ENCODE measurements around the gene FKBP6. TPM values are rescaled to one million over a fixed set of nuclear protein-coding genes. Genes with fewer than 3 reads are reported as not detected.

Gene FKBP6
- total and polyA plus RNA-seq, 9 of the 15 experiments (the other 6 are each of a cell fraction or from before 2014, with no cell fraction given): not detected

DNA sequence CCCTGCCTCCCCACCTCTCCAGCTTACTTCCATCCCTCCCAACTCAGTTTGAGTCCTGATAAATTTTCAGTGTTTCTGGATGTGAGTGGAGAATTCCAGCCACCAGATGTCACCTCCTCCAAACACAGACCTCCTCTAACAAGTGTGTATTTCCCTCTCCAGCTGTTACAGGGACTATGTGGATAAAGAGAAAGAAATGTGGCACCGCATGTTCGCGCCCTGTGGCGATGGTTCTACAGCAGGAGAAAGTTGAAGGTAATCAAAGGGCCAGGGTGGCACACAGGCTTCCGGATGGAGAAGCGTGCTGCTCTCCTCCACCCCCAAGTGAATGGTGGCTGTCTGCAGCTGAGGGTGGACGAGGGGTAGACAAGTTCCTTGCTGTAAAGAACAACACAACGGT, 14.7 kb downstream of the FKBP6 start (continued):
- TF ChIP-seq EWSR1 (IDR thresholded peaks at IDR 0.05; ENCODE audit: borderline replicate concordance, low read depth, partially characterized antibody) (no peak), PCBP2 (IDR thresholded peaks at IDR 0.05; ENCODE audit: low read depth, low read length, poor library complexity, severe bottlenecking) (no peak), HDAC1 (IDR thresholded peaks at IDR 0.05) (no peak), NELFE (IDR thresholded peaks at IDR 0.05; ENCODE audit: insufficient read depth, insufficient read length) (no peak), TGIF2 (CRISPR knock-in tag; IDR thresholded peaks at IDR 0.05) (no peak), ZNF316 (IDR thresholded peaks at IDR 0.05) (no peak)
- TF ChIP-seq, protein P1, sequence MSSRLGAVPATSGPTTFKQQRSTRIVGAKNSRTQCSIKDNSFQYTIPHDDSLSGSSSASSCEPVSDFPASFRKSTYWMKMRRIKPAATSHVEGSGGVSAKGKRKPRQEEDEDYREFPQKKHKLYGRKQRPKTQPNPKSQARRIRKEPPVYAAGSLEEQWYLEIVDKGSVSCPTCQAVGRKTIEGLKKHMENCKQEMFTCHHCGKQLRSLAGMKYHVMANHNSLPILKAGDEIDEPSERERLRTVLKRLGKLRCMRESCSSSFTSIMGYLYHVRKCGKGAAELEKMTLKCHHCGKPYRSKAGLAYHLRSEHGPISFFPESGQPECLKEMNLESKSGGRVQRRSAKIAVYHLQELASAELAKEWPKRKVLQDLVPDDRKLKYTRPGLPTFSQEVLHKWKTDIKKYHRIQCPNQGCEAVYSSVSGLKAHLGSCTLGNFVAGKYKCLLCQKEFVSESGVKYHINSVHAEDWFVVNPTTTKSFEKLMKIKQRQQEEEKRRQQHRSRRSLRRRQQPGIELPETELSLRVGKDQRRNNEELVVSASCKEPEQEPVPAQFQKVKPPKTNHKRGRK (tag; IDR thresholded peaks at IDR 0.05): no peak

DNA sequence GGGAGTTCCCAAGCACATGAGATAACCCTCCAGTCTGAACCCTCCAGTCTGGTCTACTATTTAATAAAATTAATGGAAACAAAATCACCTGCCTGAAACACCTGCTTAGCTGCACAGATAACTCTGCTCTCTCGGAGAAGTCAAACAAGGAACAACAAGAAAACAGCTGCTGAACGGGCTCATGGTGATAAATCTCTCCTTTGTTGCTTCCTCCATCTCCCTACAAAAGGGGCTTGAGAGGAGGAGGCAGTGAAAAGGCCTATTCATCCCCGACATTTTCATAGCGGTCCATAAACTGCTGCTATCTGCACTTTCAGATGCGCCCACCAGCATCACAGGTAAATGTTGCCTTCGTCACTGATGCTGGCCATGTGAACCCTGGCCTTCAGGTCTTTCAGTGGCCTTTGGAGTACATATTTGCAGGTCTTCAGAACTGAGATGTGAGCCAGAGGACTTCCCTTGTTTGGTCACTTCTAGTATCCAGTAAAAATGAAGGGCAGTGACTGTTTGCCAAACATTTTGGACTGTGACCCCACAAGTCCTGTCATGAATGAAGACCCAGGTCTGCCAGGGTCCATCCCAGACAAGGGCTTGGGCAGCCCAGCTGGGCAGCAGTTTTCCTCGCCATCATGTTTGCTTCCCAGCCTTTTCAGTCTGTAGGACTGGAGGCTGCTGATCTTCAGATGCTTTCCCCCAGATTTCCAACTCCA, 15.9 kb downstream of the FKBP6 start:
- FAIRE-seq: no peak
- in situ Hi-C loops (cut with MboI): no loop called here
- ChIA-PET POLR2A (interaction anchor here (0.7 kb wide), 1 partner anchor 639 kb away, joined by 4 read pairs; no protein-coding TSS in a partner anchor), CTCF (ENCODE audit: low intra/inter-chr PET ratio) (interaction anchor here (1.5 kb wide), 1 partner anchor 108 kb away, joined by 4 read pairs; no protein-coding TSS in a partner anchor)
- Histone ChIP-seq H3K9me1 (ENCODE audit: control insufficient read depth, insufficient read depth, low read length) (no peaks in the 10 kb centered on the region), H3K9me3 (replicated peaks; ENCODE audit: control insufficient read depth, insufficient read depth, low read depth, low read length) (no peaks in the 10 kb centered on the region), H2AFZ (ENCODE audit: low read depth, low read length) (no peak overlapping the region), H3K4me2 (ENCODE audit: insufficient read depth, low read length) (no peak overlapping the region), H3K36me3 (ENCODE audit: control insufficient read depth, insufficient read depth, low read length) (no peaks in the 10 kb centered on the region), H3K4me1 (replicated peaks in 1 of 2; ENCODE audit: control insufficient read depth in 2 of 2, insufficient read depth in 2 of 2, low read length in 2 of 2) (peaks cover 4 to 6% of the 10 kb centered on the region in 2 experiments; a peak in 1 of 5 replicates), H3K9ac (ENCODE audit: insufficient read depth in 1 of 2, low read depth in 2 of 2, low read length in 2 of 2) (no peak overlapping the region), H3K79me2 (ENCODE audit: control insufficient read depth, insufficient read depth, low read length) (no peaks in the 10 kb centered on the region), H4K20me1 (replicated peaks; ENCODE audit: control insufficient read depth, insufficient read depth, low read length) (no peaks in the 10 kb centered on the region), H3K27me3 (ENCODE audit: control insufficient read depth in 2 of 2, insufficient read depth in 2 of 2, low read length in 2 of 2) (peaks cover 49 to 72% of the 10 kb centered on the region in 2 experiments), H3K4me3 (no peak overlapping the region), H3K27ac (ENCODE audit: extremely low read depth, low read depth, low read length) (no peak overlapping the region)
- 17% methylated on average over 7 of the region's 7 CpGs for WGBS (ENCODE audit: insufficient coverage, low coverage, missing lambda C conversion rate)
- no peak for TF ChIP-seq ADNP (tag; IDR thresholded peaks at IDR 0.05)
- intact Hi-C loops (cut with micrococcal nuclease): loop anchor here (2.0 to 5.0 kb wide), 2 partner anchors 93 to 109 kb away; no protein-coding TSS in a partner anchor
- BruUV-seq (replicated peaks): no TSS peak
- no peak for DNase-seq (ENCODE audit: extremely low read depth in 1 of 4, low spot score in 3 of 4)
- ATAC-seq: no peak
